CD4-positive, alpha-beta memory T cell (primary cell): ENCODE results near the gene DOCK4. TPM values are rescaled to one million over a fixed set of nuclear protein-coding genes. Genes with fewer than 3 reads are reported as not detected.

ENCODE experiments used
- CTCF ChIA-PET: fragments of 350-600 bp; sonication (Branson Sonifier 250); formaldehyde crosslinking; loops from one replicate; lab custom pipeline; 2021; ENCODE audit warnings: inconsistent platforms; ENCODE audit not compliant: partially characterized antibody; lab: Charles Lee
- POLR2A ChIA-PET: fragments of 350-600 bp; sonication (Branson Sonifier 250); formaldehyde crosslinking; loops from one replicate; lab custom pipeline; 2021; ENCODE audit not compliant: partially characterized antibody; lab: Charles Lee
- DNase-seq, 5 donors: peaks; one replicate each; pipeline versions ENCODE4 v3.0.0 to v3.0.0-alpha.2; 2020 to 2022; ENCODE audit warnings: mixed read lengths in 1 of 5
- H3K27ac ChIP-seq: one replicate; pipeline ENCODE4 v1.7.0; 2013; ENCODE audit warnings: low read depth, low read length
- H3K27me3 ChIP-seq: 2 replicates; pipeline ENCODE4 v1.7.0; 2013; ENCODE audit warnings: mild to moderate bottlenecking, low read length, moderate library complexity; ENCODE audit not compliant: insufficient read depth
- H3K36me3 ChIP-seq: 2 replicates; pipeline ENCODE4 v1.7.0; 2013; ENCODE audit warnings: mild to moderate bottlenecking, low read length, moderate library complexity; ENCODE audit not compliant: insufficient read depth
- H3K4me1 ChIP-seq: 2 replicates; pipeline ENCODE4 v1.7.0; 2013; ENCODE audit warnings: mild to moderate bottlenecking, low read length, moderate library complexity; ENCODE audit not compliant: insufficient read depth
- H3K4me3 ChIP-seq, 2 donors: one replicate each; pipeline ENCODE4 v1.7.0; 2013; ENCODE audit warnings: low read length in 2 of 2, mild to moderate bottlenecking in 1 of 2
- H3K9me3 ChIP-seq, 2 donors: one replicate each; pipeline ENCODE4 v1.7.0; 2013; ENCODE audit warnings: low read length in 2 of 2, control low read depth in 1 of 2; ENCODE audit not compliant: control insufficient read depth in 1 of 2
- H3K27ac Mint-ChIP-seq, 7 donors: one replicate each; pipeline ENCODE4 v1.8.0; 2020 to 2021; ENCODE audit warnings: mixed read lengths in 7 of 7, mild to moderate bottlenecking in 6 of 7, inconsistent platforms in 3 of 7, moderate library complexity in 3 of 7
- H3K27me3 Mint-ChIP-seq, 2 donors: one replicate each; pipeline ENCODE4 v1.8.0; 2020 to 2021; ENCODE audit warnings: mixed read lengths in 2 of 2
- H3K36me3 Mint-ChIP-seq, 2 donors: one replicate each; pipeline ENCODE4 v1.8.0; 2020 to 2021; ENCODE audit warnings: mixed read lengths in 2 of 2, inconsistent platforms in 1 of 2, mild to moderate bottlenecking in 1 of 2
- H3K4me1 Mint-ChIP-seq, 4 donors: one replicate each; pipeline ENCODE4 v1.8.0; 2020 to 2021; ENCODE audit warnings: mixed read lengths in 4 of 4, mild to moderate bottlenecking in 1 of 4
- H3K4me3 Mint-ChIP-seq, 8 donors: one replicate each; pipeline ENCODE4 v1.8.0; 2020 to 2021; ENCODE audit warnings: mixed read lengths in 8 of 8, mild to moderate bottlenecking in 7 of 8, moderate library complexity in 6 of 8, inconsistent platforms in 3 of 8
- H3K9me3 Mint-ChIP-seq, 8 donors: one replicate each; pipeline ENCODE4 v1.8.0; 2020 to 2021; ENCODE audit warnings: mixed read lengths in 8 of 8, mild to moderate bottlenecking in 5 of 8, inconsistent platforms in 3 of 8, moderate library complexity in 1 of 8
- intact Hi-C: fragments of 100-400 bp; cut with micrococcal nuclease; formaldehyde crosslinking; loops from one replicate; pipeline ENCODE4 v1.15.1; 2023
- polyA plus RNA-seq, 2 donors: library from polyadenylated mRNA; unstranded; fragments of 300-500 nt; fragmentation: Illumina TruSeq; gene quantifications; one replicate each; pipeline ENCODE4 v1.2.3, GENCODE V29; 2021
- total RNA-seq, 2 experiments: library from RNA; stranded (reverse); gene quantifications; one replicate each; pipeline ENCODE4 v1.2.3, GENCODE V29; 2021

Gene DOCK4
- total and polyA plus RNA-seq, 4 experiments from 2014 or later: 0.47 to 1.5 (median 1.2) TPM; not detected in 1

DNA sequence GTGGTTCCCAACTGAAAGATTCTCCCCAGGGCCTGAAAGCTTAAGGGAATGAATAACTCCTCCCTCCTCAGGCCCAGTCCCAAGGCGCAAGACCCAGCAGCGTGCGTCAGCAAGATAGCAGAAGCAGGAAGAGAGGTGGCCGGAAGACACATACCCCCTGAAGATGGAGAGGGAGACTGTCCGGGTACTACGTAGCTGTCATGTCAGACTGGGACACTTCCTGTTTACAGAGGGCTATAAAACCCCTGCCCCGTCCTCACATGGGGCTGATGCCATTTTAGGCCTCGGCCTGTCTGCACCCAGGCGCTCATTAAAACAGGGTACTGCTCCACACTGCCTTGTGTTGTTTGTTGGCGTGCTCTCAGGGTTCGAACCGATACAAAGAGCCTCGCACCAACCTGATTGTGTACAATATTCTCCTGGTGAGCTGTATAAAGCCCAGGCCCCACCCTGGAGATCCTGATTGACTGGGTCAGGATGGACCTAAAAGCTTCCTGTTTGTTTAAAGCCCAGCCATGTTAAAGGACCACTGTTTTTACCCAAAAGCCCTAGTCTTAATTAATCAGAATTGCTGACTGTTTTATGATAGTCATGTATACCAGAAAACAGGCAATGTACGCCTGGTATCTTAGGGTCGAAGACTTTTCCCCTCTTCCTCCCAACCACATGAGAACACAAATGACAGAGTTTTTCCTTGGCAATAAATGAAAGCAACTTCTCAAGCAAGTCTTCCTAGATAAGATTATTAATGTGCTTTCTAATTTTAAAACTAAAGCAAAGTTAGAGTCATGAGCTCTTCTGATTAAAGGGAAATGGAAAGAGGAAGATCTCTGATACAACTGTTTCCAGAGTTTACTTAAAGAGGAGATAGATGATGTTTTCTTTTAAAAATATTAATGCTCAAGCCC is 251.5 kb downstream of the DOCK4 start:
- no peak for DNase-seq
- Mint-ChIP-seq H3K27ac (no peak overlapping the region), H3K4me1 (no peaks in the 10 kb centered on the region), H3K9me3 (peaks cover 0 to 2% (median 0%) of the 10 kb centered on the region in 8 donors), H3K36me3 (no peaks in the 10 kb centered on the region), H3K4me3 (no peak overlapping the region), H3K27me3 (no peaks in the 10 kb centered on the region)
- H3K4me1 ChIP-seq: no peaks in the 10 kb centered on the region
- intact Hi-C loops: no loop called here
- no peak overlapping the region for H3K27ac ChIP-seq
- CTCF ChIA-PET: no interaction called here
- no peaks in the 10 kb centered on the region for H3K9me3 ChIP-seq
- no peaks in the 10 kb centered on the region for H3K27me3 ChIP-seq
- H3K36me3 ChIP-seq: no peaks in the 10 kb centered on the region
- POLR2A ChIA-PET: no interaction called here
- H3K4me3 ChIP-seq: no peak overlapping the region

DNA sequence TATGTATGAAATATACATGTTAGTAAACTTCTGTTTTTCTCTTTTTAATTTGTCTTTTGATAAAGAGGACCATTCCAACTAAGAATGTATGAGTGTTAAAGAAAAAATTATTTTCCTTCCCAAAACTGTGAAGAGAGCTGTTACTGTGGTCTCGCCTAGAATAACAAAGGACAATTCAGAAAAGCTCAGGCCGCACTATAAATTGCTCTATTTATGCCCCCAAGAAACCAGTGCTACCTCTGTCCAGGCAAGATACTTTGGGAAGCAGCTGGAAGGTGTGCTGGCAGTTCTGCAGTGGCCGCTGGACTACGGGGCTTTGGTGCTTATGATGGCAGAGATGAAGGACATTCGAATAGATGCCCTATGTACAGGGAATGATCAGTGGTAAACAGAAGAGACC is 252.1 kb downstream of the DOCK4 start:
- Histone ChIP-seq H3K4me3 (no peak overlapping the region), H3K27ac (no peak overlapping the region), H3K9me3 (no peaks in the 10 kb centered on the region), H3K4me1 (no peaks in the 10 kb centered on the region), H3K27me3 (no peaks in the 10 kb centered on the region), H3K36me3 (no peaks in the 10 kb centered on the region)
- ChIA-PET POLR2A (no interaction called here), CTCF (no interaction called here)
- intact Hi-C loops: no loop called here
- Mint-ChIP-seq H3K9me3 (peaks cover 0 to 2% (median 0%) of the 10 kb centered on the region in 8 donors), H3K27me3 (no peaks in the 10 kb centered on the region), H3K4me1 (no peaks in the 10 kb centered on the region), H3K4me3 (no peak overlapping the region), H3K27ac (no peak overlapping the region), H3K36me3 (no peaks in the 10 kb centered on the region)
- no peak for DNase-seq

DNA sequence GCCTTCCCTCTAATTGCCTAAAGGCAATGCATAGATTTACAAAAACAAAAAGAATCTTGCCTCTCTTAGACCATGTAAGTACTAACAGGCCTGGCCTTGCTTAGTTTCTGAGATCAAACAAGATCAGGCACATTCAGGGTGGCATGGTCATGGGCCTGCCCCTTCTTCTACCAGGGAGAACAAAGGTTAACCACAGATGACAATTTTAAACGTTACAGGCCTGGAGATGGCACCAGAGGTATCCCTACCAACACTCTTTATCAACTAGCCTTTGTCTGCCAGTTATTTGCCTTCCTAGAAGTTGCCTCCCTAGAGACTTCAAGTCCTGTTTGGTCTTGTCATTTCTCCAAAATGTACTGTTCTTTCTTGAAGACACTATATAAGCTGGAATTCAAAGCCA is 252.6 kb downstream of the DOCK4 start:
- no peak for DNase-seq
- H3K4me3 ChIP-seq: no peak overlapping the region
- ChIA-PET POLR2A (no interaction called here), CTCF (no interaction called here)
- no peaks in the 10 kb centered on the region for H3K27me3 Mint-ChIP-seq
- no peaks in the 10 kb centered on the region for H3K4me1 ChIP-seq
- H3K36me3 Mint-ChIP-seq: no peaks in the 10 kb centered on the region
- H3K27me3 ChIP-seq: no peaks in the 10 kb centered on the region
- no peaks in the 10 kb centered on the region for H3K4me1 Mint-ChIP-seq
- no peak overlapping the region for H3K4me3 Mint-ChIP-seq
- intact Hi-C loops: no loop called here
- no peaks in the 10 kb centered on the region for H3K9me3 ChIP-seq
- H3K27ac ChIP-seq: no peak overlapping the region
- no peak overlapping the region for H3K27ac Mint-ChIP-seq
- H3K9me3 Mint-ChIP-seq: peaks cover 0 to 2% (median 0%) of the 10 kb centered on the region in 8 donors
- H3K36me3 ChIP-seq: no peaks in the 10 kb centered on the region

DNA sequence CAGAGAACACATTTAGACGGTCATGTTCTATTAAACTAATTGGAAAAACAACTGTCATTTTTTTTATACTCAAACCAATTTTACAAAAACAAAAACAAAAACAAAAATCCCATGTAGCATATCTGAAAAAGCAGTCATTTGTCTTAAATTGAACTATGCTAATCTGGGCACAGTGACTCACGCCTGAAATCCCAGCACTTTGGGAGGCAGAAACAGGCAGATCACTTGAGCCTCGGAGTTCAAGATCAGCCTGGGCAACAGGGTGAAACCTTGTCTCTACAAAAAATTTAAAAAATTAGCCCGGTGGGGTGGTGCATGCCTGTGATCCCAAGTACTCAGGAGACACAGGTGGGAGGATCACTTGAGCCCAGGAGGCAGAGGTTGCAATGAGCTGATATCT is 253.4 kb downstream of the DOCK4 start:
- Mint-ChIP-seq H3K27me3 (peaks cover 0 to 2% of the 10 kb centered on the region in 2 donors), H3K9me3 (peaks cover 0 to 2% (median 0%) of the 10 kb centered on the region in 8 donors), H3K4me1 (no peaks in the 10 kb centered on the region), H3K36me3 (no peaks in the 10 kb centered on the region), H3K4me3 (no peak overlapping the region), H3K27ac (no peak overlapping the region)
- ChIA-PET POLR2A (no interaction called here), CTCF (no interaction called here)
- H3K4me3 ChIP-seq: no peak overlapping the region
- no peaks in the 10 kb centered on the region for H3K27me3 ChIP-seq
- intact Hi-C loops: no loop called here
- no peak overlapping the region for H3K27ac ChIP-seq
- no peak for DNase-seq
- H3K36me3 ChIP-seq: no peaks in the 10 kb centered on the region
- H3K4me1 ChIP-seq: no peaks in the 10 kb centered on the region
- no peaks in the 10 kb centered on the region for H3K9me3 ChIP-seq

DNA sequence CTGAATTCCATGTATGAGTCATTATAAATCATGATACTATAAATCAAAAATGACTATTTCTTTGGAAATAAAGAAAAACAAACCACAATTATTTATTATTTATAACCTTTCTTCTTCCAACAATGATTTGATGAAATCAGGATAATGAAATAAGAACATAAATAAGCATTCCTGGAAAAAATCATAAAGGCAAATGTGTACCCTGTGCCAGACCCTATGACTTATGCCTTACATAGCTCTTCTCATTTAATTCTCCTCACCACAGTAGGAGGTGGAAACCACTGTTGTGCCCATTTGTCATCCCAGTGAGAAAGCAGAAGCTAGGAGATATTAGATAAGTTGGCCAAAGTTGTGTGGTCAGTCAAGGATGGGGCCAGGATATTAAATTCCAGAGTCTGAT is 255.1 kb downstream of the DOCK4 start:
- Histone ChIP-seq H3K4me3 (no peak overlapping the region), H3K9me3 (no peaks in the 10 kb centered on the region), H3K27ac (no peak overlapping the region), H3K27me3 (no peaks in the 10 kb centered on the region), H3K36me3 (no peaks in the 10 kb centered on the region), H3K4me1 (no peaks in the 10 kb centered on the region)
- ChIA-PET CTCF (no interaction called here), POLR2A (no interaction called here)
- no peak overlapping the region for H3K27ac Mint-ChIP-seq
- intact Hi-C loops: no loop called here
- H3K27me3 Mint-ChIP-seq: peaks cover 0 to 2% of the 10 kb centered on the region in 2 donors
- DNase-seq: no peak
- H3K4me1 Mint-ChIP-seq: no peaks in the 10 kb centered on the region
- H3K4me3 Mint-ChIP-seq: no peak overlapping the region
- peaks cover 0 to 5% (median under 1%) of the 10 kb centered on the region in 8 donors for H3K9me3 Mint-ChIP-seq
- H3K36me3 Mint-ChIP-seq: no peaks in the 10 kb centered on the region

DNA sequence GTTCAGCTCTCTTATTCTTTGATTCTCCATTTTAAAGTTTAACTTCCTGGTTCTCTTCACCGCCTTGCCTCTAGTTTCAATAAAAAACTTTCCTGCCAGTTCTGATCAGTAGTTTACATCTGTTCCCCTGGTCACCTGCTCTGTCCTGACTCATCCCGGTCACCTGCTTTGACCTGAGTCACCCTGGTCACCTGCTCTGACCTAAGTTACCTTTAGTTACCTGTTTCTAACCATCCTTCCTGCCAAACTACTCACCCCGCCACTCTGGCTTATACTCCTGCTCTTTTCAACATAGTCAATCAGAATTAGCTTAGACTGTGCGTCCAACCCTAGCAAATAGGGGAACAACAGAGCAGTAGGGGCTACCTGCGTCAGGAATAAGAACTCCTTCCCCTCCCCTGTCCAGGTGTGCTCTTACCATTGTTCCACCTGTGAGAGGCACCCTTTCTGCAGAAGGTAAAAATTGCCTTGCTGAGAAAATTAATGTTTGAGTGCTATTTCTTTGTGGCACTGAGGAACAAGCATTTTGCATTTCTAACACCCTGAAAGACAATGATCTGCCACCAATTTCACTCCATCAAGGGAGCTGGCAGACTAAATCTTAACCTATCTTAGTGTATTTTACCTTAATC is 263.6 kb downstream of the DOCK4 start:
- H3K27me3 Mint-ChIP-seq: no peaks in the 10 kb centered on the region
- no peak overlapping the region for H3K4me3 Mint-ChIP-seq

DNA sequence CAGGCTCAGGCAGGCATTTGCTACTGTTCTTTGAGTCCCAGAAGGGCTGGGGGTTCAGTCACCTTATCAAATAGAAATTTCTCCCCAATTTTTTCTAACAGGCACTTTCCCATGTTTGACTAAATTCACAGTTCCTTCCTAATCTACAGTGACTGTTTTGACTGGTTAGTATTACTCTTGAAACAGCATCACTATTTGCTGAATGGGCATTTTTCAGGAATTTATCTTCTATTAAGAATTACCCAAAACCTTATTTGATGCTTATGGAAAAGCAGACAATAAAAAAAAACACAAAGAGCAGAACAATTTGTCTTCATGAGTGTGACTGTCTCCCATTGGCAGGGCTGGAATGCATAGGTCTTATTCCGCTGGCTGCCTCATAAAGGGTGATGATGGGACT is 269.0 kb downstream of the DOCK4 start:
- H3K27me3 ChIP-seq: no peaks in the 10 kb centered on the region
- Mint-ChIP-seq H3K4me3 (no peak overlapping the region), H3K27ac (no peak overlapping the region), H3K27me3 (no peaks in the 10 kb centered on the region), H3K4me1 (no peaks in the 10 kb centered on the region), H3K36me3 (peaks cover 0 to 3% of the 10 kb centered on the region in 2 donors), H3K9me3 (peaks cover 0 to 14% (median 7%) of the 10 kb centered on the region in 8 donors)
- no peak for DNase-seq
- peaks cover 0 to under 1% of the 10 kb centered on the region in 2 donors for H3K9me3 ChIP-seq
- no peak overlapping the region for H3K4me3 ChIP-seq
- H3K4me1 ChIP-seq: no peaks in the 10 kb centered on the region
- H3K27ac ChIP-seq: no peak overlapping the region
- H3K36me3 ChIP-seq: no peaks in the 10 kb centered on the region
- ChIA-PET CTCF (no interaction called here), POLR2A (no interaction called here)
- intact Hi-C loops: no loop called here

More for the DNA sequence above, 263.6 kb downstream of the DOCK4 start:
- intact Hi-C loops: no loop called here
- Histone ChIP-seq H3K27me3 (no peaks in the 10 kb centered on the region), H3K4me1 (no peaks in the 10 kb centered on the region), H3K4me3 (no peak overlapping the region), H3K36me3 (no peaks in the 10 kb centered on the region), H3K27ac (no peak overlapping the region), H3K9me3 (peaks cover 0 to 13% of the 10 kb centered on the region in 2 donors)
- ChIA-PET POLR2A (no interaction called here), CTCF (no interaction called here)
- Mint-ChIP-seq H3K27ac (no peak overlapping the region), H3K9me3 (peaks cover 4 to 31% (median 21%) of the 10 kb centered on the region in 8 donors), H3K36me3 (peaks cover 0 to 3% of the 10 kb centered on the region in 2 donors), H3K4me1 (no peaks in the 10 kb centered on the region)
- no peak for DNase-seq
